NCI-H187 (cell line): ENCODE data around the gene SUV39H2.
"Not testable (repeated sequence)": the region's sequence is repeated elsewhere in the genome, so short reads cannot be mapped to it uniquely, and the experiment has no call there.

ENCODE experiments used
- DNase-seq, 2 experiments: peaks; one replicate each; lab custom pipeline; 2025; lab: John Stamatoyannopoulos, UW

Gene SUV39H2, protein sequence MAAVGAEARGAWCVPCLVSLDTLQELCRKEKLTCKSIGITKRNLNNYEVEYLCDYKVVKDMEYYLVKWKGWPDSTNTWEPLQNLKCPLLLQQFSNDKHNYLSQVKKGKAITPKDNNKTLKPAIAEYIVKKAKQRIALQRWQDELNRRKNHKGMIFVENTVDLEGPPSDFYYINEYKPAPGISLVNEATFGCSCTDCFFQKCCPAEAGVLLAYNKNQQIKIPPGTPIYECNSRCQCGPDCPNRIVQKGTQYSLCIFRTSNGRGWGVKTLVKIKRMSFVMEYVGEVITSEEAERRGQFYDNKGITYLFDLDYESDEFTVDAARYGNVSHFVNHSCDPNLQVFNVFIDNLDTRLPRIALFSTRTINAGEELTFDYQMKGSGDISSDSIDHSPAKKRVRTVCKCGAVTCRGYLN

GRCh38 chr10:14878266-14879123 is at the start of gene SUV39H2:
Gene SUV39H2, plus strand, starts transcription at chr10:14878866. Its CDS starts 23 bp downstream, at chr10:14878889.
- DNase-seq = peak; percentile 46 to 74

DNA sequence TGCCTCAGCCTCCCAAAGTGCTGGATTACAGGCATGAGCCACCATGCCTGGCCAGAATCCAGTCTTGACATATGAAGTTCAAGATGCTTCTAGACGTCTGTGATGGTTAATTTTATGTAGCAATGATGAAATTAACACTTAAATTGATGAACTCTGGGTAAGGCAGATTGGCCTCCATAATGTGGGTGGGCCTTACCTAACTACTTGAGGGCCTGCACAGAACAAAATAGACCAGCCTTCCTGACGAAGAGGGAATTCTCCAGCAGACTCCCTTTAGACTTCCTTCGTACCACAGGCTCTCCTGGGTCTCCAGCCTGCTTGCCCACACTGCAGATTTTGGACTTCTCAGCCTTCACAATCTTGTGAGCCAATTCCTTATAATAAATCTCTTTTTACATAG is 45.6 kb upstream of the SUV39H2 start:
- no peak for DNase-seq

GRCh38 chr10:14836208-14836607 is 42.5 kb upstream of the SUV39H2 start:
- DNase-seq = no peak

DNA sequence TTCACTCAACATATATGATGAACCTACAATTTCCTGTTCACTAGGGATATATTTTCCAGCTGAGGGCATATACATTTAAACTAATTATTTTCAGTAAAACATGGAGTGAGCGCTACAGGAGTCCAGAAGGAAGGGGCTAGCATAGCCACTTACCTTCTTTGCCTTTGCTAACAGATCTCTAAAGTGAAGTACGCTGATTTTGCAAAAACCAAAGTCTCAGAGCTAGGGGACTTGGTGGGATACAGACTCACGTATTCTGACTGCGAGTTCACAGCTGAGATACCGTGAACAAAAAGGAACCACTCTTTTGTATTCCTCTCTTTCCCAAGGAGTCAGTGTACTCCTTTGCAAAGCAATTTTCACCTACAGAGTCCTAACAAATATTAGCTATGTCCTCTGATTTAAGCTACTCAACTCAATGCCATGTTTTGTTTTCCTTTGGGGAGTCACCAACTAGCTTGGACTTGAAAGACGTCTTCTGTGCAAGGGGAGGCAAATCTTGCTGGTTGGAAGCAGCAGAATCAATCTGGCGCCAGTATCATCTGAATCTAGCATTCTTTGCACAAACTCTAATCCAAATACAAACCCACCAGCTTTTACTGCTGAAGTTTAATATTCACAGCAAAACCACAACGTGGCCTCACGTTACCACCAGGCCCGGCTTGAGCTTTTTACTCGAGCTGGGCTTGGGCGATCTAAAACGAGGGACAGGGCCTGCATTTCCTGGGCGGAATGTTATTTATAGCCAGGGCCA is 41.5 kb upstream of the SUV39H2 start:
- DNase-seq = peak in 1 of 2 experiments; percentile 26

DNA sequence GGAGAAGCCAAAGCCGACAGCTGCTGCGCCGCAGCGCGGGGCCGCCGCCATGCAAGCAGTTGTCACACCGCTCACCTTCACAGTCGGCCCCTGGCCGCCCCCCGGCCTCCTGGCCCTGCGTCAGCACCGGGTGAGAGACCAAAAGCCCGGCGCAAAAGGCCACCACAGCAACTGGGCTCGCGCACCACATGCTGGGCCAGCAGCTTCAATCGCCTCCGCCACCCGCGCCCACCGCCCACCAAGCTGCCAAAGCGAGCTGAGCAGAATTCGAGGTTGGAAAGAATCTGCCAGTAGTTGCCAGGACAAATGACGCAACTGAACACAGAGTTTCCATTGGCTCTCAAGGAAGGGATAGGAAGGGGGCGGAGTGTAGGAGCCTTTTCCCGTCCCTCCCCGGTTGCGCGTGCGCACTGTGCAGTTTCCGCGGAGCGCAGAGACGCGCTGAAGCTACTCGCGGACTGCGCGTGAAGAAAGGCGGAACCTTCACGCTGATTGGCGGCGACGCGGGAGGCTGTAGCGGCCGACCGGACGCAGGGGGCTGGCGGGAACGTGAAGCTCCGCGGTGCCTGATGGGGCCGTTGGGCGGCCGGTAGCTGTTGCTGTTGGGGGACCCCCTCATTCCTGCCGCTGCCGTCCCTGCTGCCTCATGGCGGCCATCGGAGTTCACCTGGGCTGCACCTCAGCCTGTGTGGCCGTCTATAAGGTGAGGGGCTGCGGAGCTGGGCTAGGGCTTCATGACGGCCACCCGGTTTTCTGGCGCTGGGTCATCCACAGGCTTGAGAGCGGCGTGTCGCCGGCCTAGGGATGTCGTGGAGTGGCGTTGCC is 40.7 kb upstream of the SUV39H2 start, which contains the start of the genes CDNF, HSPA14 and MSANTD7:
Gene CDNF (minus strand): TSS at position 281 of the 825 bp plus-strand sequence. CDS start 91 bp downstream, at position 190.
Gene HSPA14 (plus strand): TSS at position 550 of the 825 bp plus-strand sequence. CDS start 97 bp downstream, at position 647.
Gene MSANTD7 (plus strand): TSS at position 550 of the 825 bp plus-strand sequence. CDS start 3,979 bp downstream, outside the sequence.
- peak; percentile 91 to 92 for DNase-seq

DNA sequence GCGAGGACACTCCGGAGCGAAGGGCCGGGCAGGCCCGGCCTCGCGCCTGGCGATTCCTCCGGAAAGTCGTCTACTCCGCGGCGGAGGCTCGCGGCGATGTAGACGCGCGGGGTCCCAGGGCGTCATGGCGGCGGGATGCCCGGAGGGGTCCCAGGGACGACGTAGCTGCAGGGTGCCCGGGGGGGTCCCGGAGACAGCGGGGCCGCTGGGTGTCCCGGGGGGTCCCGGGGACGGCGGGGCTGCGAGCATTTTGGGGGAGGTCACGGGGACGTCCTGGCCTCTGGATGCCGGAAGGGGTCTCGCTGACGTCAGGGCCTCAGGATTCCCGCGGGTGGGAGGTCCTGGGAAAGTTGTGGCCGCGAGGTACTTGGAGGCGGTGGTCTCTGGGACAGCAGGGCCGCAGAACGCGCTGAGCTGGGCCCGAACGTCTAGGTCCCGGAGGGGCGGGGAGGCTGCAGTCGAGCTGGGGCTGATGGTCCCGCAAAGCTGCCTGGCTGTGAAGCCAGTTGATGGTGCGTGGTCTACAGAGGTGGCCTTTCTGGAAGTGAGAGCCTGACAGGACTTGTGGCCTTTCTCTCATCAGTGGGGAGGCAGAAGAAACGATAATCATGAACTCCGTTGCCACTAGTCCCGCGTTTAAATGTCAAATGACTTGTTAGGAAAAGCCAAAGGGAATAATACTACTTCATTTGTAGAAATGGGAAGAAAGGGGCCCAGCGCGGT is 39.9 kb upstream of the SUV39H2 start:
- DNase-seq = no peak

GRCh38 chr10:14839305-14839695 is 39.4 kb upstream of the SUV39H2 start:
- no peak for DNase-seq

DNA sequence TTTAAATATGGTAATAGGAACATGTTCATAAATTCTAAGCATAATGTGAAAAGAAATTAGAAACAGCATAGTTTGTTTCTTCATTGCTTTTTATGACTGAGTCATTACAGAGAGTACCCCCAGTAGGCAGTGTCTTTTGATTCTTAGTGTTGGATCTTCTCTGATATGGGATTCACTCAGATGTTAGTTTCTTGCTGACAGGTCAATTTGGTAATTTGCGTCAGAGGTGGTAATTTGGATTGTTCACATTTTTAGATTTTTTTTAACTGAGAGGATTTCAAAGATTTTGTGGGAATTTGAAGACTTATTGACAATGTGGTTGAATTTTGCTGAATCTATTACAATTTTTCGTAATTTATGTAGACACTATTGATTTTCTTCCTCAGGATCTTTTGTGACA is 38.5 kb upstream of the SUV39H2 start:
- no peak for DNase-seq

GRCh38 chr10:14843327-14843988 is 35.2 kb upstream of the SUV39H2 start:
- DNase-seq = no peak

DNA sequence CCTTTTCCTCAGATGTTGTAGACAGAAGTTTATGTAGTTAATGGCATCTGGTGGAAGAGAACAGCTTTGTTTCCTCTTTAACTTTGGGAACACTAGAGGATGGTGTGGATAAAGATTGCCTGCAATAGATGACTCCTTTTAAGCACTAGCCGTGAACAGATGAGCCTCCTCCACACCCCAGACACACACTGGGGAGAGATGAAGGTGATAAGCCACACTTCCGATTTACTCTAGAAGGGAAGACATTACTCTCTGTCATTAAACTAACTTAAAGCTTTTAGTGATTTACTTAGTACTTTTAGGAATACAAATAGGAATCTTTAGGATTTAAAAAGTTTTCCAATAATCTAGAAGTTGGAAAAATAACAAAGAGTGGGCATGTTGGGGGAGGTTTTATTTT is 33.7 kb upstream of the SUV39H2 start:
- no peak for DNase-seq

GRCh38 chr10:14852236-14852635 is 26.4 kb upstream of the SUV39H2 start:
- no peak for DNase-seq

- DNase-seq = no peak
Observed at GRCh38 chr10:14855453-14855852, 23.2 kb upstream of the SUV39H2 start.

- DNase-seq = no peak
Observed at GRCh38 chr10:14858338-14858960, 20.2 kb upstream of the SUV39H2 start.

GRCh38 chr10:14859043-14859442 is 19.6 kb upstream of the SUV39H2 start:
- DNase-seq = no peak

- no peak for DNase-seq
Observed at GRCh38 chr10:14859775-14860174, 18.9 kb upstream of the SUV39H2 start.

DNA sequence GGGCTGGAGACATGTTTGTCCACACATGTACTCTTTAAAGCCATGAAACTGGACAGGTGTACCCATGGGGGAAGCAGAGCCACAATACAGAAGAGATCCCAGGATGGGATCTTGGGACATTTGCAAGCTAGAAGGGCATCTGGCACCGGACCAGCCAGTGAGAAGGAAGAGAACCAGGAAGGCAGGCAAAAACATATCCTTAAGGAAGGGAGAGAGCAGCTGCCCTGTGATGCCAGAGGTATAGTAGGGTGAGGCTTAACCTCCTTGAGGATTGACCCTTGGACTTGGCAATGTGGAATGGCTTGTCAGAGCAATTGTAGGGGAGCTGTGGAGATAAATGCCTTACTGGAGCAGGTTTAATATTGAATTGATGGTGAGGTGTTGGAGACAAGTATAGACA is 17.9 kb upstream of the SUV39H2 start:
- DNase-seq = no peak

- DNase-seq = not testable (repeated sequence)
Observed at GRCh38 chr10:14864466-14864865, 14.2 kb upstream of the SUV39H2 start.

GRCh38 chr10:14864871-14865270 is 13.8 kb upstream of the SUV39H2 start:
- DNase-seq = not testable (repeated sequence)

GRCh38 chr10:14873090-14873760 is 5.4 kb upstream of the SUV39H2 start:
- no peak for DNase-seq
